ENCODE results near the gene SERTAD2. TPM values are rescaled to one million over a fixed set of nuclear protein-coding genes. Genes with fewer than 3 reads are reported as not detected.

The SERTAD2 gene
- total RNA-seq, 1 donor from 2014 or later, result 9.8 TPM

DNA sequence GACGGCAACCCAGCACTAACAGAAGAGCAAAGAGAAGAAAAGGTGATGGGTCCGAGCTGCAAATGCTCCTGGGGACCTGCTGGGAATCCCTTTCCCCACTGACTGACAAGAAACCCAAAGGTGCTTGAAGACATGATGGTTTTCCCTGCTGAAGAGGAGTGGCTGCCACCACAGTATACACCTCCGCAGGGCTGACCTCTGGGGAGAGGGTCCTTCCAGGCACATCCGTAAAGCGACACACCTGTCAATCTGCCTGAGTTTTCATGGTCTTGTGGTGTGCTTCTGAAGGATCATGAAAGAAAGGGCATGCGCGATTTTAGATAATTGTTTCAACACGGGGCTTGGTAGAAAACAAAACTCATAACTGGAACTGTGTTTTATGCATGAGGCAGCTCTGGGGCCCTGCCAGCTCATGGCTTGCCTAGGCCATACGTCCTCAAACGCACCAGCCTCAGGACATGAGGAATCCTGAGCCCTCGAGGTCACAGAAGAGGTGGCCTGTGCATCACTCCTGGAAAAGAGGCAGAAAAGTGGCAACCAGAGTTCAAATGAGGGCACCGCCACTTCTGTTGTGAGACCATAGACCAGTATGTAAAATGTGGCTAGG, 51.8 kb downstream of the SERTAD2 start:
- no peak overlapping the region for H3K27ac Mint-ChIP-seq (ENCODE audit: unreplicated experiment)
- peaks cover 8% of the 10 kb centered on the region for H3K27me3 Mint-ChIP-seq (ENCODE audit: unreplicated experiment)
- no peak overlapping the region for H3K4me3 Mint-ChIP-seq (ENCODE audit: unreplicated experiment)

DNA sequence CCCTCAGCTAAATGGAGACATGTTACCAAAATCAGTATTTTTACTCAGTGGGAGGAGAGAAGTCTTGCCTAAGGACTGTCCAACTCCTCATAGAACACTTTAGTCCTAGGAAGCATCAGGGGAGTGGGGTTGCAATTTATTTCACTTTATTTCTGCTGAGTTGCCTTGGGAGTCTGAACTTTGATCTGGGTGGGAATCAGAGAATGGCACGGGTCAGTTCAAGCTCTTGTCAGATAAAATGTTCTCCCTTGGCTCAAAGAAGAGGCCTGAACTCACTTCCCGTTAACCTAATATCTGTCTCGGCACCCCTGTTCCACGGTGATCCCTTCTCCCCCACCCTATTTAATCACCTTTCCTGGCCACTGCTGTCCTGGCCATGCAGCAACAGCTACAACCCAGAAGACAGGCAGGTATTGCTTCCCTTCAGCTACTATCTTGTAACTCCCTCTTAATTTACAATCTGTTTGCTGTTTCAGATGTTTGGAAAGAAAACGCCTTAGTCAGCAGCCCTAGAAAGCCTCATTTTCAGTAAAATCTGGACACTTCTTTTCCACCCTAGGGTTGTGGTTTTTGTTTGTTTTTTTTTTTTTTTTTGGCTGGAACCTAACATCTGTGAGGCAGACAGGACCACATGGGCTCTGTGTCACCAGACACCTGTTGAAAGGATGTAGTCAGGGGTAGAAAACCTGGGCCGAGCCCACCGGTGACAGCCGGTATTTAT, 52.5 kb downstream of the SERTAD2 start:
- peaks cover 3% of the 10 kb centered on the region for H3K4me1 Mint-ChIP-seq (ENCODE audit: unreplicated experiment)
- H3K9me3 Mint-ChIP-seq (ENCODE audit: unreplicated experiment), result no peaks in the 10 kb centered on the region
- H3K27ac Mint-ChIP-seq (ENCODE audit: unreplicated experiment), result no peak overlapping the region
- no peak for DNase-seq (ENCODE audit: low spot score)
- H3K27me3 Mint-ChIP-seq (ENCODE audit: unreplicated experiment), result peaks cover 8% of the 10 kb centered on the region
- no peaks in the 10 kb centered on the region for H3K36me3 Mint-ChIP-seq (ENCODE audit: low read depth, unreplicated experiment)
- H3K4me3 Mint-ChIP-seq (ENCODE audit: unreplicated experiment), result no peak overlapping the region
- TF ChIP-seq, protein P1, sequence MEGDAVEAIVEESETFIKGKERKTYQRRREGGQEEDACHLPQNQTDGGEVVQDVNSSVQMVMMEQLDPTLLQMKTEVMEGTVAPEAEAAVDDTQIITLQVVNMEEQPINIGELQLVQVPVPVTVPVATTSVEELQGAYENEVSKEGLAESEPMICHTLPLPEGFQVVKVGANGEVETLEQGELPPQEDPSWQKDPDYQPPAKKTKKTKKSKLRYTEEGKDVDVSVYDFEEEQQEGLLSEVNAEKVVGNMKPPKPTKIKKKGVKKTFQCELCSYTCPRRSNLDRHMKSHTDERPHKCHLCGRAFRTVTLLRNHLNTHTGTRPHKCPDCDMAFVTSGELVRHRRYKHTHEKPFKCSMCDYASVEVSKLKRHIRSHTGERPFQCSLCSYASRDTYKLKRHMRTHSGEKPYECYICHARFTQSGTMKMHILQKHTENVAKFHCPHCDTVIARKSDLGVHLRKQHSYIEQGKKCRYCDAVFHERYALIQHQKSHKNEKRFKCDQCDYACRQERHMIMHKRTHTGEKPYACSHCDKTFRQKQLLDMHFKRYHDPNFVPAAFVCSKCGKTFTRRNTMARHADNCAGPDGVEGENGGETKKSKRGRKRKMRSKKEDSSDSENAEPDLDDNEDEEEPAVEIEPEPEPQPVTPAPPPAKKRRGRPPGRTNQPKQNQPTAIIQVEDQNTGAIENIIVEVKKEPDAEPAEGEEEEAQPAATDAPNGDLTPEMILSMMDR (IDR thresholded peaks at IDR 0.05; ENCODE audit: unreplicated experiment), result no peak

More for the DNA sequence above, 51.8 kb downstream of the SERTAD2 start:
- TF ChIP-seq, protein P1 (IDR thresholded peaks at IDR 0.05; ENCODE audit: unreplicated experiment), result no peak
- peaks cover 3% of the 10 kb centered on the region for H3K4me1 Mint-ChIP-seq (ENCODE audit: unreplicated experiment)
- no peaks in the 10 kb centered on the region for H3K9me3 Mint-ChIP-seq (ENCODE audit: unreplicated experiment)
- DNase-seq (ENCODE audit: low spot score), result no peak
- H3K36me3 Mint-ChIP-seq (ENCODE audit: low read depth, unreplicated experiment), result no peaks in the 10 kb centered on the region

DNA sequence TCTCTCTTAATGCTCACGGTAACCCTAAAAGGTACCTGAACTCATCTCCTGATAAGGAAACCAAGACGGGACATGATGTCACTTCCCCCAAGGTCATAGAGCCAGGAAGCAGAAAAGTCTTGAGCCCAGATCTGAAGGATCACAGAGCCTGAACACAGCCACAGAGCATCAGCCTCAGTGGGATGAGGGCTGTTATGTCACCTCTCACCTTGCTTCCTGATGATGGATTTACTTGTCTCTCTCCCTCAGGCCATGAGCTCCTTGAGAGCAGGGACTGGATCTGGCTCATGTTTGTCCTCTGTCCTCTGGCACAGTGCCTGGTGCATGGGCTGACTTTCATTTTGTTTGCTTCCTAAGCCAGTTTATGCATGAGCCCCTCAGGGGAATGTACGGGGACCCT, 54.2 kb downstream of the SERTAD2 start:
- Mint-ChIP-seq H3K36me3 (ENCODE audit: low read depth, unreplicated experiment) (no peaks in the 10 kb centered on the region), H3K27ac (ENCODE audit: unreplicated experiment) (no peak overlapping the region), H3K9me3 (ENCODE audit: unreplicated experiment) (no peaks in the 10 kb centered on the region), H3K4me1 (ENCODE audit: unreplicated experiment) (peaks cover 4% of the 10 kb centered on the region), H3K4me3 (ENCODE audit: unreplicated experiment) (no peak overlapping the region), H3K27me3 (ENCODE audit: unreplicated experiment) (peaks cover 8% of the 10 kb centered on the region)
- DNase-seq (ENCODE audit: low spot score), result no peak
- TF ChIP-seq, protein P1 (IDR thresholded peaks at IDR 0.05; ENCODE audit: unreplicated experiment), result no peak

DNA sequence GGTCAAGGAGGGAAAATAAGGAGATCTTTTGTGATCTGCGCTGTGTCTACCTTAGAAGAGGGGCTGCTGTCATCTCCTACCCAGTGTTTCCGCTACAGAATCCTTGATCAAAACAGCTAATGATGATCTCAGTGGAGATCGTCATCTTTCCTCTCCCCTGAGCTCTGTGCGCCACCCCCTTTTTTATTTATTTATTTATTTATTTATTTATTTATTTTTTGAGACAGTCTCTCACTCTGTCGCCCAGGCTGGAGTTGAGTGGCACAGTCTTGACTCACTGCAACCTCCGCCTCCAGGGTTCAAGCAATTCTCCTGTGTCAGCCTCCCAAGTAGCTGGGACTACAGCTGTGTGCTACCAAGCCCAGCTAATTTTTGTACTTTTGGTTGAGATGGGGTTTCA, 55.5 kb downstream of the SERTAD2 start:
- Mint-ChIP-seq H3K36me3 (ENCODE audit: low read depth, unreplicated experiment) (no peaks in the 10 kb centered on the region), H3K4me3 (ENCODE audit: unreplicated experiment) (no peak overlapping the region), H3K27me3 (ENCODE audit: unreplicated experiment) (peaks cover 7% of the 10 kb centered on the region), H3K9me3 (ENCODE audit: unreplicated experiment) (no peaks in the 10 kb centered on the region), H3K4me1 (ENCODE audit: unreplicated experiment) (peaks cover 4% of the 10 kb centered on the region), H3K27ac (ENCODE audit: unreplicated experiment) (no peak overlapping the region)
- no peak for DNase-seq (ENCODE audit: low spot score)
- TF ChIP-seq, protein P1 (IDR thresholded peaks at IDR 0.05; ENCODE audit: unreplicated experiment), result no peak

All from endothelial cell (in vitro differentiated cells).